K562 (cell line): Measurements from ENCODE around the gene RREB1. TPM values are rescaled to one million over a fixed set of nuclear protein-coding genes. Genes with fewer than 3 reads are reported as not detected.

ENCODE experiments used
- BACH1 ChIP-seq: fragments of 200-800 bp; sonication (Bioruptor generic); IDR thresholded peaks from 2 replicates; pipeline ENCODE4 v1.6.1; 2016; ENCODE audit warnings: missing genetic modification characterization, missing compliant biosample characterization
- EHMT2 ChIP-seq: fragments of 450-650 bp; IDR thresholded peaks from 2 replicates; pipeline ENCODE4 v1.6.1; 2018; ENCODE audit warnings: antibody characterized with exemption
- ERF ChIP-seq: fragments of 450-650 bp; formaldehyde crosslinking; IDR thresholded peaks from 2 replicates; pipeline ENCODE4 v1.4.0; 2020; ENCODE audit warnings: mild to moderate bottlenecking, mixed read lengths
- GABPB2 ChIP-seq: fragments of 250-450 bp; sonication (Bioruptor Pico); conservative IDR thresholded peaks from 2 replicates; pipeline ENCODE4 v1.5.1; 2021; ENCODE audit warnings: mild to moderate bottlenecking
- HNRNPL ChIP-seq: fragments of 200-400 bp; formaldehyde crosslinking; IDR thresholded peaks from 2 replicates; pipeline ENCODE4 v1.6.1; 2017; ENCODE audit warnings: low read depth, mild to moderate bottlenecking, low read length
- KAT7 ChIP-seq: sonication (generic); formaldehyde crosslinking; IDR thresholded peaks from 2 replicates; pipeline ENCODE4 v1.8.0; 2022; ENCODE audit warnings: missing genetic modification reagents, mild to moderate bottlenecking, borderline replicate concordance
- KAT8 ChIP-seq: fragments of 450-650 bp; IDR thresholded peaks from 2 replicates; pipeline ENCODE4 v1.6.1; 2016; ENCODE audit warnings: low read depth, mild to moderate bottlenecking
- MAFF ChIP-seq: IDR thresholded peaks from 2 replicates; pipeline ENCODE4 v1.6.1; 2012; ENCODE audit warnings: low read length, improper control_type of control experiment
- MAZ ChIP-seq, 2 experiments: fragments of 450-650 bp in 1 of 2; sonication (generic) in 1 of 2; formaldehyde crosslinking; IDR thresholded peaks in 1 of 2; conservative IDR thresholded peaks in 1 of 2; 2 replicates each; pipeline versions ENCODE4 v1.4.0 to v1.5.0; 2020; ENCODE audit warnings: mild to moderate bottlenecking in 1 of 2, missing genetic modification reagents in 1 of 2
- MTA3 ChIP-seq: fragments of 450-650 bp; formaldehyde crosslinking; IDR thresholded peaks from 2 replicates; pipeline ENCODE4 v1.6.1; 2017; ENCODE audit warnings: mild to moderate bottlenecking, borderline replicate concordance
- NFIC ChIP-seq: fragments of 450-650 bp; IDR thresholded peaks from 2 replicates; pipeline ENCODE4 v1.6.1; 2017; ENCODE audit warnings: mild to moderate bottlenecking, inconsistent platforms
- POLR2B ChIP-seq: fragments of 450-650 bp; IDR thresholded peaks from 2 replicates; pipeline ENCODE4 v1.6.1; 2018; ENCODE audit warnings: low read depth; ENCODE audit not compliant: partially characterized antibody
- SMARCE1 ChIP-seq: fragments of 450-650 bp; IDR thresholded peaks from 2 replicates; pipeline ENCODE4 v1.7.1; 2016; ENCODE audit warnings: mild to moderate bottlenecking
- TAF9B ChIP-seq: fragments of 450-650 bp; IDR thresholded peaks from 2 replicates; pipeline ENCODE4 v1.6.1; 2018; ENCODE audit warnings: mild to moderate bottlenecking; ENCODE audit not compliant: partially characterized antibody
- XRCC3 ChIP-seq: fragments of 450-650 bp; IDR thresholded peaks from 2 replicates; pipeline ENCODE4 v1.6.1; 2017; ENCODE audit warnings: mild to moderate bottlenecking, moderate library complexity
- ZNF121 ChIP-seq: sonication (generic); formaldehyde crosslinking; conservative IDR thresholded peaks from 2 replicates; pipeline ENCODE4 v1.8.0; 2022; ENCODE audit warnings: missing genetic modification reagents
- ZNF444 ChIP-seq: fragments of 250-450 bp; sonication (Bioruptor Pico); IDR thresholded peaks from 2 replicates; pipeline ENCODE4 v1.4.0; 2020; ENCODE audit warnings: mild to moderate bottlenecking, moderate library complexity
- polyA plus RNA-seq, 8 experiments: library from polyadenylated mRNA; depleted of rRNA in 4 of 8; stranded (reverse) in 5 of 8; unstranded in 3 of 8; fragments of >200 nt; fragmentation: Nextera tagmentation in 2 of 8; fragmentation: Illumina TruSeq in 1 of 8; extraction: Ambion mirVana in 2 of 8; extraction: Trizol in 1 of 8; gene quantifications; 2 replicates each; pipeline versions ENCODE4 v1.2.1 to v1.2.3, GENCODE V29; 2011 to 2014; ENCODE audit warnings: inconsistent platforms in 1 of 8, missing spikeins in 1 of 8
- total RNA-seq, 7 experiments: library from RNA; depleted of rRNA in 6 of 7; stranded (reverse); fragments of >200 nt in 6 of 7; fragmentation: Illumina TruSeq in 2 of 7; extraction: Trizol in 2 of 7; gene quantifications; 2 replicates each; pipeline versions ENCODE4 v1.2.1 to v1.2.3, GENCODE V29; 2011 to 2021; ENCODE audit warnings: low replicate concordance in 1 of 7
- TF ChIP-seq, protein P1 (sequence below): fragments of 450-650 bp; IDR thresholded peaks from 2 replicates; pipeline ENCODE4 v1.6.1; 2017; ENCODE audit warnings: antibody characterized with exemption
- TF ChIP-seq, protein P2 (sequence below): fragments of 250-450 bp; sonication (Bioruptor Pico); IDR thresholded peaks from 2 replicates; pipeline ENCODE4 v1.8.0; 2021; ENCODE audit warnings: moderate library complexity, mild to moderate bottlenecking, inconsistent platforms
- TF ChIP-seq, protein P3 (sequence below): fragments of 250-450 bp; sonication (Bioruptor Pico); IDR thresholded peaks from 2 replicates; pipeline ENCODE4 v1.9.0; 2021; ENCODE audit warnings: mild to moderate bottlenecking

RREB1 gene
- total and polyA plus RNA-seq, 9 of the 15 experiments (the other 6 are each of a cell fraction or from before 2014, with no cell fraction given) = 3.3 to 64.2 (median 19.3) TPM

DNA sequence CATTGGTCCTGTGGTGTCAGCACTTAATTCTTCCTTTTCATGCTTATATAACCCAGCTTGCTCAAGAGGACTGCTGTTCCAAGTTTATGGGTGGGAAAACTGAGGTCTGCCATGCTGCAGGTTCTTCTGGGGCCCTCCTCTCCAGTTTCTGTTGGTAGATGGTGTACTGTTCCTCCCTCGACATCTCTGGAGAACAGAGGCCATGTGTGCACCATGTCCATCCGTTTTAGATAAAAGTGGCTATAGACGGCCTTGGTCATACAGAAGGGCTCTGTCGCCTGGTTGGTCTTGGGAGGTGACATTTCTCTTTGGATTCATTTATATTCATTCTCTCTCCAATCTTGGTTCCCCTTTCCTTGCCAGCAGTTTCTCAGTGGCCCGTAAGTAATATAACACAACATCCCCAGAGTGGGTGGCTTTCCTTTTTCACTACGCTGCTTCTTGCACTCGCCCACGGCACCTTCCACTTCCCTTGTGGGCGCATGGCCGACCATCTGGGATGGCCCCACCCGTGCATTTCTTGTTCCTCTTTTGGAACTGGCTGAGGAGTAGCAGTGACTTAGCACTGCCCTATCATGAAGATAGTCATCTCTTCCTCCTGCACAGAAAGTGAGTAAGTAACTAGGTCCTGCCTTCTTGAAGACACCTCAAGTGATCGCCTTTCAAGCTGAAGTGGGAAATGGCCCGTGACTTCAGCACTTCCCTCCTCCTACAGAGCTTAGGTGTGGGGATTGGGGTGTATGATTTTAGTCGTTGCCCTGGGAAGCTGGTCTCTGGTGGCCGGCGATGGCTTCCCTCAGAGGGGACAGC lies 94.2 kb downstream of the RREB1 start (continued):
- peak; percentile 66 to 72 for TF ChIP-seq MAZ (CRISPR knock-in tag; conservative IDR thresholded peaks at IDR 0.05 in 1 of 2, IDR thresholded peaks at IDR 0.05 in 1 of 2)
- peak; percentile 92 for TF ChIP-seq KAT7
- peak; percentile 88 for TF ChIP-seq POLR2B
- peak; percentile 40 for TF ChIP-seq BACH1 (tag)
- peak; percentile 80; the same call in 1 of the 2 replicates for TF ChIP-seq ERF (CRISPR knock-in tag)
- peak; percentile 80 for TF ChIP-seq MAFF
- TF ChIP-seq, protein P1, sequence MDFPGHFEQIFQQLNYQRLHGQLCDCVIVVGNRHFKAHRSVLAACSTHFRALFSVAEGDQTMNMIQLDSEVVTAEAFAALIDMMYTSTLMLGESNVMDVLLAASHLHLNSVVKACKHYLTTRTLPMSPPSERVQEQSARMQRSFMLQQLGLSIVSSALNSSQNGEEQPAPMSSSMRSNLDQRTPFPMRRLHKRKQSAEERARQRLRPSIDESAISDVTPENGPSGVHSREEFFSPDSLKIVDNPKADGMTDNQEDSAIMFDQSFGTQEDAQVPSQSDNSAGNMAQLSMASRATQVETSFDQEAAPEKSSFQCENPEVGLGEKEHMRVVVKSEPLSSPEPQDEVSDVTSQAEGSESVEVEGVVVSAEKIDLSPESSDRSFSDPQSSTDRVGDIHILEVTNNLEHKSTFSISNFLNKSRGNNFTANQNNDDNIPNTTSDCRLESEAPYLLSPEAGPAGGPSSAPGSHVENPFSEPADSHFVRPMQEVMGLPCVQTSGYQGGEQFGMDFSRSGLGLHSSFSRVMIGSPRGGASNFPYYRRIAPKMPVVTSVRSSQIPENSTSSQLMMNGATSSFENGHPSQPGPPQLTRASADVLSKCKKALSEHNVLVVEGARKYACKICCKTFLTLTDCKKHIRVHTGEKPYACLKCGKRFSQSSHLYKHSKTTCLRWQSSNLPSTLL = no peak
- TF ChIP-seq MTA3 = peak; percentile 95
- no peak; the same call in 1 of the 2 replicates for TF ChIP-seq EHMT2
- TF ChIP-seq XRCC3 = no peak
- peak; percentile 85 for TF ChIP-seq TAF9B
- TF ChIP-seq KAT8 = no peak
- TF ChIP-seq, protein P2, sequence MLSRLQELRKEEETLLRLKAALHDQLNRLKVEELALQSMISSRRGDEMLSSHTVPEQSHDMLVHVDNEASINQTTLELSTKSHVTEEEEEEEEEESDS (CRISPR knock-in tag) = no peak
- peak; percentile 55; the same call in 1 of the 2 replicates for TF ChIP-seq ZNF444
- no peak for TF ChIP-seq HNRNPL
- TF ChIP-seq GABPB2 (CRISPR knock-in tag) = 0 out of 2 replicates have a peak, but pooled peaks have one; percentile 66
- TF ChIP-seq SMARCE1 = peak; percentile 97
- peak; percentile 50 for TF ChIP-seq NFIC
- TF ChIP-seq, protein P3, sequence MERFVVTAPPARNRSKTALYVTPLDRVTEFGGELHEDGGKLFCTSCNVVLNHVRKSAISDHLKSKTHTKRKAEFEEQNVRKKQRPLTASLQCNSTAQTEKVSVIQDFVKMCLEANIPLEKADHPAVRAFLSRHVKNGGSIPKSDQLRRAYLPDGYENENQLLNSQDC (CRISPR knock-in tag) = no peak
- no peak for TF ChIP-seq ZNF121 (CRISPR knock-in tag)
